ENCODE data around the gene RBPJ.
"Not testable (repeated sequence)": the region's sequence is repeated elsewhere in the genome, so short reads cannot be mapped to it uniquely, and the experiment has no call there.

Gene RBPJ

GRCh38 chr4:26302031-26302899, 18.5 kb upstream of the RBPJ start:
- DNase-seq = no peak

- no peak for DNase-seq
These were observed 17.8 kb upstream of the RBPJ start for GRCh38 chr4:26303008-26303407.

GRCh38 chr4:26307037-26307800, 13.6 kb upstream of the RBPJ start:
- DNase-seq = no peak

GRCh38 chr4:26308568-26308967, 12.2 kb upstream of the RBPJ start:
- no peak for DNase-seq

- no peak for DNase-seq
These were observed 10.6 kb upstream of the RBPJ start for GRCh38 chr4:26310264-26310663.

GRCh38 chr4:26311633-26312032, 9.2 kb upstream of the RBPJ start:
- no peak for DNase-seq

- not testable (repeated sequence) for DNase-seq
These were observed 5.4 kb upstream of the RBPJ start for GRCh38 chr4:26315316-26315932.

GRCh38 chr4:26317766-26318165, 3.0 kb upstream of the RBPJ start:
- DNase-seq = no peak

- DNase-seq = peak; percentile 82 to 98 (median 94)
These were observed 1.3 kb upstream of the RBPJ start for GRCh38 chr4:26319467-26319948.

- DNase-seq = peak in 3 of 14 donors; percentile 68 to 75 (median 74)
These were observed 771 bp upstream of the RBPJ start for GRCh38 chr4:26319949-26320537.

GRCh38 chr4:26321373-26322221, 783 bp downstream of the RBPJ start:
- peak in 7 of 14 donors; percentile 4 to 69 (median 60) for DNase-seq

GRCh38 chr4:26322346-26322745, 1.5 kb downstream of the RBPJ start:
- DNase-seq = no peak

GRCh38 chr4:26323821-26324220, 3.0 kb downstream of the RBPJ start:
- no peak for DNase-seq

- no peak for DNase-seq
These were observed 4.4 kb downstream of the RBPJ start for GRCh38 chr4:26325191-26325590.

- no peak for DNase-seq
These were observed 6.0 kb downstream of the RBPJ start for GRCh38 chr4:26326791-26327190.

- peak in 1 of 14 donors; percentile 62 for DNase-seq
These were observed 9.5 kb downstream of the RBPJ start for GRCh38 chr4:26330186-26330787.

- DNase-seq = peak in 1 of 14 donors; percentile 14
These were observed 10.1 kb downstream of the RBPJ start for GRCh38 chr4:26330946-26331345.

- peak in 2 of 14 donors; percentile 9 to 26 for DNase-seq
These were observed 10.7 kb downstream of the RBPJ start for GRCh38 chr4:26331380-26331950.

- no peak for DNase-seq
These were observed 13.6 kb downstream of the RBPJ start for GRCh38 chr4:26334366-26334765.

GRCh38 chr4:26337612-26338011, 16.8 kb downstream of the RBPJ start:
- no peak for DNase-seq

Data from C1 segment of cervical spinal cord (tissue), 14 donors.